Mesodermal cell (in vitro differentiated cells): Measurements from ENCODE around the gene NAAA. TPM values are rescaled to one million over a fixed set of nuclear protein-coding genes. Genes with fewer than 3 reads are reported as not detected.
"Not testable (repeated sequence)": the region's sequence is repeated elsewhere in the genome, so short reads cannot be mapped to it uniquely, and the experiment has no call there.

Source experiments
- H3K27ac ChIP-seq: 2 replicates; pipeline ENCODE4 v1.7.0; 2013; ENCODE audit warnings: mild to moderate bottlenecking, low read depth, low read length, moderate library complexity; ENCODE audit not compliant: severe bottlenecking
- H3K36me3 ChIP-seq: 2 replicates; pipeline ENCODE4 v1.7.1; 2013; ENCODE audit warnings: mild to moderate bottlenecking, low read length, moderate library complexity; ENCODE audit not compliant: control insufficient read depth, insufficient read depth
- H3K4me1 ChIP-seq: one replicate; pipeline ENCODE4 v1.7.1; 2013; ENCODE audit warnings: mild to moderate bottlenecking, low read length; ENCODE audit not compliant: insufficient read depth, control insufficient read depth, poor library complexity, severe bottlenecking
- H3K4me3 ChIP-seq: 2 replicates; pipeline ENCODE4 v1.7.0; 2013; ENCODE audit warnings: low read length, control low read depth, mild to moderate bottlenecking; ENCODE audit not compliant: insufficient read depth, poor library complexity, severe bottlenecking; ENCODE audit errors: extremely low read depth
- H3K9me3 ChIP-seq: 2 replicates; pipeline ENCODE4 v1.7.1; 2013; ENCODE audit warnings: mild to moderate bottlenecking, low read length, moderate library complexity; ENCODE audit not compliant: control insufficient read depth
- WGBS, 2 experiments: methylation state at CpG; one replicate each; pipeline ENCODE4 v1.1.5; 2013; ENCODE audit warnings: missing lambda C conversion rate in 2 of 2; ENCODE audit not compliant: insufficient coverage in 2 of 2; 5-methylcytosine and 5-hydroxymethylcytosine counted together
- polyA plus RNA-seq, 2 experiments: library from polyadenylated mRNA; stranded (reverse); fragments of 50-300 nt; gene quantifications; one replicate each; pipeline ENCODE4 v1.2.3, GENCODE V29; 2013

The NAAA gene
- polyA plus RNA-seq (2013, experiment 1 of 2), result 4.2 TPM
- 4.3 TPM for polyA plus RNA-seq (2013, experiment 2 of 2)

DNA sequence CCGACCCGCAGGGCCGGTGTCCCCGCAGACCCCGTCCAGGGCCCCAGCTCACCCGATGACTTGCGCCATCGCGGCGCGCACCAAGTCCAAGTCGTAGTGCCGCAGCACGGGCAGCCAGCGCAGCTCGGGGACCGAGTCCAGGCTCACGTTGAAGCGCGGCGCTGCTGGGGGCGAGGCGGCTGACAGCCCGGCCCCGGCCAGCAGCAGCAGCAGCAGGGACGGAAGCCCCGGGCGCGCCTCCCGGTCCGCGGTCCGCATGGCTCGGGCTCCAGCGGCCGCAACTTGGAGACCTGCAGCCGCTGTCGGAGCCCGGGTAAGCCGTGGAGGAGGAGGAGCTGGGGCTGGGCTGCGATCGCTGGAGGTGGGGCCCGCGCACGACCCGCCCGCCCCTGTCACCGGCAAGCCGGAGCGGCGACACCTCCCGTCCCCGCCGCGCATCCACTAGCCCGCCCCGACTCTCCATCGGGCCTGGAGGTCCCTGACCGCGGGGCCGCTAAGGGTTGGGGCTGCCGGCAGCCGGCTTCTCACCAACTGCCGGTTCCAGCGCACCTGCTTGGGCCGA lies at the start of gene NAAA:
Gene NAAA (minus strand): TSS at position 322 of the 562 bp plus-strand sequence. CDS start 64 bp downstream, at position 258.
- WGBS, 2 experiments, result 2% methylated on average over 43 to 49 of the region's 66 CpGs
- no peaks in the 10 kb centered on the region for H3K4me1 ChIP-seq
- H3K27ac ChIP-seq, result no peak within 1 kb of the TSS

DNA sequence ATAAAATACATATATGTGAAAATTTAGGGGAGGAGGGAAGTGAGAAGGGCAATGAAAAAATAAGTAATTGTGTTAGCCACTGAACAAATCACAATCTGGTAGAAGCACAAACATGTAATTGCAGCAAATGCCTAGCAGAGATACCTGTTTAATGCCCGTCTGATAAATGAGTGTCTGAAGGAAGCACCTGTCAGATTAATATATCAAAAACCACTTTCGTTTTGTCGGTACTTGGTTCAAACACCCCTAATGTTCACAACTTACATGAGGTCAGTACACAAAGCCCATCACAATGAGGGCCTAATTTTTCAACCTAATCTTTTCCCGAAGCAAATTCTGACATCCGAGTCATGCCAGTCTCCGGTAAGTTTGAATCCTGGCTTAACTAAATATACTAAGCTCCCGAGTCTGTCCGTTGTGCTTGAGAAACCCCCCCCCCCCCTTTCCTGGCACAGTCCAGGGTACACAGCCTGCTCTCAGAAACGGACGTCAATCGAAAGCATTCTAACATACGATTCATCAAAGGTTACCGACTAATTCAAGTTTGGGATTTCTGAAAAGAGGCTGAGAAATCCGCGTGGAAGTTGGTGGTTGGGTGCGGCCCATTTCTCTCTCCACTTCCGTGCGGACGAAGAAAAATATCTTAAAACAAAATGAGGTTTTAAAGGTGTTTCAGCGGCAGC lies 49.2 kb upstream of the NAAA start:
- H3K36me3 ChIP-seq, result peaks cover 19% of the 10 kb centered on the region
- H3K9me3 ChIP-seq, result no peaks in the 10 kb centered on the region
- peak overlapping the region; percentile 81 for H3K4me3 ChIP-seq
- H3K4me1 ChIP-seq, result peaks cover 5% of the 10 kb centered on the region
- peak overlapping the region; percentile 59 for H3K27ac ChIP-seq
- WGBS, 2 experiments, result 5 to 6% methylated on average over 10 to 15 of the region's 20 CpGs

More for the DNA sequence above, at the start of gene NAAA:
- H3K4me3 ChIP-seq, result peak within 1 kb of the TSS; percentile 54
- peaks cover 12% of the 10 kb centered on the region for H3K36me3 ChIP-seq
- H3K9me3 ChIP-seq, result no peaks in the 10 kb centered on the region

DNA sequence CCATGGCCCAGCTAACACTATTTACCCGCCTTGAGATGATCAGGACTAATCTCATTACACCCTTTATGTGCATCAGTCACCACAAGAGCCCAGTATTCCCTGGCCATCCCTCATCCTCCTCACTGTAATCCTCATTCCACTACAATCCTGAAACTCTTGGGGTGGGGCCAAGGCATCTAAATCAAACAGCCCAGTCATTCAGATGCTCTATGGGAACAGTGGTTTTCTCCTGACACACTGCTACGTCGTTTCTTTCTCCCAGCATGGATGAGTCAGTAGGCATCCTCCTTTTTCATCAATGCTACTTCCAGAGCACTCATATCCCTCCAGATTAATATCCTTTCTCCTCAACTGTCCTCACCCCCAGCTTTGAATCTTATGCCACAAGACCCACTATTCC lies 44.3 kb upstream of the NAAA start:
- 96 to 100% methylated on average over 2 to 3 of the region's 3 CpGs for WGBS, 2 experiments
- Histone ChIP-seq H3K27ac (no peak overlapping the region), H3K4me1 (peaks cover 5% of the 10 kb centered on the region)

DNA sequence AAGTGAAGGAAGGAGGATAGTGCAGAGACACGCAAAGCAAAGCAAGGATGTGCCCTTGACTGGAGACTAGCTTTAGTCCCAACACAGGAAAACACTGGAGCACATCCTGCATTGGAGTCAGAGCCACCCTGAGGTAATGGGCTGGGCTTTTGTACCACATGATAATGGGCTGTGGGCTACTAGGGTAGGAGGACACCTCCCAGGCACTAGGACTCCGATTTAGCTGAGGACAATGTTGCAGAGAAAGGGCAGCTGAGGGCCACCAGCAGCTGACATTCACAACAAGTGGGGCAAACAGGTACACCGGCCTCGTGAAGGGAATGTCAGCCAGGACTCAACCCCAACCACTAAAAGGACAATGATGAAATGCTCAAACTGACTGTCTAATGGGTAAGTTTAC lies 39.8 kb upstream of the NAAA start:
- Histone ChIP-seq H3K4me3 (no peak overlapping the region), H3K4me1 (no peaks in the 10 kb centered on the region), H3K9me3 (no peaks in the 10 kb centered on the region), H3K27ac (no peak overlapping the region), H3K36me3 (peaks cover 76% of the 10 kb centered on the region)
- WGBS, 2 experiments, result 96 to 100% methylated on average over 2 to 3 of the region's 4 CpGs

More for the DNA sequence above, 44.3 kb upstream of the NAAA start:
- Histone ChIP-seq H3K36me3 (peaks cover 52% of the 10 kb centered on the region), H3K9me3 (no peaks in the 10 kb centered on the region), H3K4me3 (no peak overlapping the region)

DNA sequence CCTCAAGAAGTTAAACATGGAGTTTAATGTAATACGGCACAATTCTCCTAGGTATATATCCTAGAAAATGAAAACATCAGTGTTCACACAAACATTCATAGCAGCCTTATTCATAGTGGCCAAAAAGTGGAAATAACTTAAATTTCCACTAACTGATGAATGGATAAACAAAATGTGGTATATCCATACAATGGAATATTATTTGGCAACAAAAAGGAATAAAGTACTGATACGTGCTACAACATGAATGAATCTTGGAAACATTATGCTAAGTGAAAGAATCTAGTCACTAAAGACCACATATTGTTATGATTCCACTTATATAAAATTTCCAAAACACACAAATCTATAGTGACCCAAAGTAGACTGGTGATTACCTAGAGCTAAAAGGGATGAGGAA lies 35.4 kb upstream of the NAAA start:
- no CpG with 5 or more reads among the region's 2 CpGs for WGBS, 2 experiments
- no peaks in the 10 kb centered on the region for H3K4me1 ChIP-seq
- H3K9me3 ChIP-seq, result no peaks in the 10 kb centered on the region
- H3K4me3 ChIP-seq, result no peak overlapping the region
- H3K36me3 ChIP-seq, result peaks cover 92% of the 10 kb centered on the region
- no peak overlapping the region for H3K27ac ChIP-seq

DNA sequence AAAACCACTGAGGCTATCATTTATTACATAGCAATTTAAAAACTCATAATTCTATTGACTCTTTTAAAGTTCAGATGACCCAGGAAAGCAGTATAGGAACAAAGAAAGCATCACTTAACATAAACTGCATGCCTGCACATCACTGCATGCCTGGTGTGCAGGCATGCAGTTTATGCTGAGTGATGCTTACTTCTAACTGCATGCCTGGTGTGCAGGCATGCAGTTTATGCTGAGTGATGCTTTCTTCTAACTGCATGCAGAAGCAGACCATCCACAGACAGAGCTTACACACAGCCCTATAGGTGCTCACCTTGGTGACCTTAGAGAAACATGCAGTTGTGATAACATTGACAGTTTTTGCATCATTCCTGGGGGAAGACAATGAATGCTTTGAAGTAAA lies 33.0 kb upstream of the NAAA start:
- Histone ChIP-seq H3K36me3 (peaks cover 94% of the 10 kb centered on the region), H3K9me3 (no peaks in the 10 kb centered on the region), H3K27ac (no peak overlapping the region)

DNA sequence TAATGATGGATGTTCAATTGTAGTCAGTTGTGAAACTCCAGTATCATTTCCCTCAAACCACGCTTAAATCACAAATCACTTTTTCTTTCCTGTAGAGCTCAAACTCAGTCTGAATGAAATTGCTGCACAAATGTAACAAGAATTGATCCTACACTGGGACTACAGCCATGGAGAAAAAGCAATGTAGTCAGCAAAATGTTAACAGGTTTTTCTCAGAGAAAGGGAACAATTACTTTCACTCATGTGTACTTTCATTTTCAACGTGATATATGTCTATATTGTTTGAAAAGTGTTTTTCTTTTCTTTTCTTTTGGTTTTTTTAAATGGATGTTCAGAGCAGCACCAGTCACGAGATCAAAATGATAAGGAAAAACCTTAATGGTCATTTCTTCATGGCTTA lies 27.3 kb upstream of the NAAA start:
- no CpG with 5 or more reads among the region's 3 CpGs for WGBS, 2 experiments
- no peak overlapping the region for H3K4me3 ChIP-seq
- no peak overlapping the region for H3K27ac ChIP-seq
- H3K36me3 ChIP-seq, result peaks cover 96% of the 10 kb centered on the region
- H3K4me1 ChIP-seq, result no peaks in the 10 kb centered on the region
- peaks cover 18% of the 10 kb centered on the region for H3K9me3 ChIP-seq

More for the DNA sequence above, 33.0 kb upstream of the NAAA start:
- Histone ChIP-seq H3K4me3 (no peak overlapping the region), H3K4me1 (no peaks in the 10 kb centered on the region)

DNA sequence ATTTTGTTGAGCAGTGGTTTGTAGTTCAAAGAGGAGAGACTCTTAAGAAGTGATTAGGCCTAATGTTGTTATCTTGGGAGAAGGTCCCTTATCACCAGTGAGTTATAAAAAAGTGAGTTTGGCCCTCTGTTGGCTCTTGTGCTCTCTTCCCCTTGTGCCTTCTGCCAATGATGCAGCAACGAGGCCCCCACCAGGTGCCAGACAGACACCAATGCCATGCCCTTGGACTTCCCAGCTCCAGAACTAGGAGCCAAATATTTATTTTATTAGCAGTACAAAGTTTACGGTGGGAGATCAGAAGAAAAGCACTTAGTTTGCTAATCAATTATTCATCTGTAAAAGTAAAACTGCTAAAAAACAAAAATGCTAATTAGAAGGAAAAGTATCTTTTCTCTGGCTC lies 22.7 kb upstream of the NAAA start:
- no peak overlapping the region for H3K27ac ChIP-seq
- peaks cover 94% of the 10 kb centered on the region for H3K36me3 ChIP-seq
- no peak overlapping the region for H3K4me3 ChIP-seq
- H3K9me3 ChIP-seq, result peaks cover 18% of the 10 kb centered on the region
- H3K4me1 ChIP-seq, result no peaks in the 10 kb centered on the region
- 80% methylated on average over 1 of the region's 2 CpGs; no CpG with 5 or more reads in 1 of the 2 experiments for WGBS, 2 experiments

DNA sequence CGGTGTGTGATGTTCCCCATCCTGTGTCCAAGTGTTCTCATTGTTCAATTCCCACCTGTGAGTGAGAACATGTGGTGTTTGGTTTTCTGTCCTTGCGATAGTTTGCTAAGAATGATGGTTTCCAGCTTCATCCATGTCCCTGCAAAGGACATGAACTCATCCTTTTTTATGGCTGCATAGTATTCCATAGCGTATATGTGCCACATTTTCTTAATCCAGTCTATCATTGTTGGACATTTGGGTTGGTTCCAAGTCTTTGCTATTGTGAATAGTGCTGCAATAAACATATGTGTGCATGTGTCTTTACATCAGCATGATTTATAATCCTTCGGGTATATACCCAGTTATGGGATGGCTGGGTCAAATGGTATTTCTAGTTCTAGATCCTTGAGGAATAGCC lies 21.3 kb upstream of the NAAA start:
- not testable (repeated sequence) for H3K4me1 ChIP-seq, H3K27ac ChIP-seq, H3K4me3 ChIP-seq
- peaks cover 94% of the 10 kb centered on the region for H3K36me3 ChIP-seq
- H3K9me3 ChIP-seq, result peaks cover 18% of the 10 kb centered on the region
- no CpG with 5 or more reads among the region's 4 CpGs for WGBS, 2 experiments

DNA sequence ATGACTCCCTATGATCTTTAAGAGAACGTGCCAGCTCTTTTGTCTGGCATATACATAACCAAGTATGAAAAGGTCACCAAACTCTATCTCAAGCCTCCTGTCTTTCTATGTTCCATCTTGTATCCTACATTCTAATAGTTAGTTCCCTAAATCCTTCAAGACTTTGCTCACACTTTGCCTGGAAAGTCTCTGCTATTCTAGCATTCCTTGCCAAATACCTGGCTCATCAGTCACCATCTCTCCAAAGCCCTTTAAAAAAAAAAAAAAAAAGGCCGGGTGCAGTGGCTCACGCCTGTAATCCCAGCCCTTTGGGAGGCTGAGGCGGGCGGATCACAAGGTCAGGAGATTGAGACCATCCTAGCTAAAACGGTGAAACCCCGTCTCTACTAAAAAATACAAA lies 17.7 kb upstream of the NAAA start:
- not testable (repeated sequence) for H3K4me3 ChIP-seq, H3K4me1 ChIP-seq, H3K9me3 ChIP-seq, H3K27ac ChIP-seq
- WGBS, 2 experiments, result 89 to 97% methylated on average over 1 to 3 of the region's 7 CpGs
- H3K36me3 ChIP-seq, result peaks cover 85% of the 10 kb centered on the region

DNA sequence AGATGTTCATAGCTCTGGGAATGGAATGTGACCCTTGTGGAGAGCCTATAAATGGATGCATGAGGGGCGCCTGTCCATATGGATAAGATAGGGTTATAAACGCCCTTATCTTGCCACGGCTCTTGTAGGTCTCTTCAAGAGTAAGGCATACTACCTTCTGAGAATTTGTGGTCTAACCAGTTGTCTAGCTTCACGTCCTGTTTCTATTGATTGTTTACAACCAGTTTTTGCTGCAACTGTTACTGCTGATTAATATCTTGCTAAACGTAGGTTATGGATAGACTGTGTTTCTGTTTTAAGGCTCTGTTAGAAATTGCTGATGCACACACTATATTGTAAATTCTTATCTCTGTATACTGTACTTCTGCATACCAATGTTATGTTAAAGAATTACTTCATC lies 14.0 kb upstream of the NAAA start:
- H3K36me3 ChIP-seq, result peaks cover 79% of the 10 kb centered on the region
- 96 to 98% methylated on average over 4 of the region's 5 CpGs for WGBS, 2 experiments
- not testable (repeated sequence) for H3K27ac ChIP-seq, H3K4me1 ChIP-seq, H3K9me3 ChIP-seq, H3K4me3 ChIP-seq
